HepG2 (cell line): ENCODE data around the gene MUTYH. TPM values are rescaled to one million over a fixed set of nuclear protein-coding genes. Genes with fewer than 3 reads are reported as not detected.

Source experiments
- ATAC-seq: fragments of 200-7000 bp; cut with Tn5 transposase; 3 replicates; pipeline ENCODE4 v1.9.1; 2020; ENCODE audit warnings: mild to moderate bottlenecking, moderate library complexity
- BruUV-seq: library from RNA; stranded (reverse); fragments of 400-500 nt; replicated peaks from 2 replicates; lab custom pipeline; 2021; lab: Mats Ljungman, UMichigan
- CTCF ChIA-PET: fragments of 300-600 bp; formaldehyde crosslinking; extraction: SDS; loops from one replicate; lab custom pipeline; 2021; ENCODE audit warnings: low total read pairs, inconsistent platforms, low intra/inter-chr PET ratio; lab: Yijun Ruan, JAX
- POLR2A ChIA-PET: fragments of 350-600 bp; sonication (Branson Sonifier 250); formaldehyde crosslinking; loops from one replicate; lab custom pipeline; 2020; ENCODE audit warnings: antibody characterized with exemption, inconsistent platforms; lab: Yijun Ruan, JAX
- DNase-seq: peaks from one replicate; pipeline ENCODE4 v3.0.0-alpha.2; 2015; ENCODE audit warnings: low spot score
- FAIRE-seq: peaks from 3 replicates; lab custom pipeline; 2011; peaks lifted over from hg19 to GRCh38; lab: Jason Lieb, UNC
- H2AFZ ChIP-seq: one replicate; pipeline ENCODE4 v1.6.1; 2011; ENCODE audit warnings: low read length, inconsistent platforms
- H3K27ac ChIP-seq: fragments of 300-600 bp; 3 replicates; pipeline ENCODE4 v1.8.0; 2011; ENCODE audit warnings: mixed run types, mild to moderate bottlenecking, mixed read lengths, low read length, inconsistent platforms; ENCODE audit not compliant: insufficient read depth; ENCODE audit errors: extremely low read length
- H3K27me3 ChIP-seq, 2 experiments: fragments of 200-600 bp in 1 of 2; 2 replicates in 1 of 2; 3 replicates in 1 of 2; pipeline versions ENCODE4 v1.6.0 to v1.8.0; 2011; ENCODE audit warnings: low read length in 2 of 2, mild to moderate bottlenecking in 2 of 2, moderate library complexity in 2 of 2, inconsistent platforms in 1 of 2; ENCODE audit not compliant: insufficient read depth in 2 of 2, control insufficient read depth in 1 of 2
- H3K36me3 ChIP-seq, 2 experiments: fragments of 200-600 bp in 1 of 2; replicated peaks in 1 of 2; 2 replicates in 1 of 2; 3 replicates in 1 of 2; pipeline versions ENCODE4 v1.5.1 to v1.8.0; 2011; ENCODE audit warnings: low read length in 2 of 2, inconsistent platforms in 1 of 2; ENCODE audit not compliant: insufficient read depth in 2 of 2, control insufficient read depth in 1 of 2
- H3K4me1 ChIP-seq: 2 replicates; pipeline ENCODE4 v1.5.1; 2012; ENCODE audit warnings: low read length, inconsistent platforms; ENCODE audit not compliant: insufficient read depth
- H3K4me2 ChIP-seq: 2 replicates; pipeline ENCODE4 v1.6.0; 2011; ENCODE audit warnings: low read depth, low read length, inconsistent platforms
- H3K4me3 ChIP-seq, 3 experiments: fragments of 200-600 bp in 1 of 3; sonication (generic), shearing (Covaris generic) in 1 of 3; replicated peaks in 1 of 3; 2 replicates each; pipeline ENCODE4 v1.5.1; 2011 to 2016; ENCODE audit warnings: low read length in 3 of 3, inconsistent platforms in 2 of 3, low read depth in 2 of 3, mild to moderate bottlenecking in 2 of 3, control low read depth in 1 of 3, mixed read lengths in 1 of 3; ENCODE audit not compliant: insufficient read depth in 1 of 3
- H3K79me2 ChIP-seq: one replicate; pipeline ENCODE4 v1.6.1; 2011; ENCODE audit warnings: low read length, inconsistent platforms; ENCODE audit not compliant: insufficient read depth
- H3K9ac ChIP-seq: 2 replicates; pipeline ENCODE4 v1.6.0; 2011; ENCODE audit warnings: mild to moderate bottlenecking, low read depth, low read length, inconsistent platforms; ENCODE audit not compliant: insufficient read depth
- H3K9me3 ChIP-seq: 2 replicates; pipeline ENCODE4 v1.5.1; 2012; ENCODE audit warnings: mild to moderate bottlenecking, low read length
- H4K20me1 ChIP-seq: 2 replicates; pipeline ENCODE4 v1.6.0; 2011; ENCODE audit warnings: inconsistent platforms, mild to moderate bottlenecking, low read length, moderate library complexity; ENCODE audit not compliant: insufficient read depth
- ETV6 ChIP-seq: sonication (generic); formaldehyde crosslinking; conservative IDR thresholded peaks from 2 replicates; pipeline ENCODE4 v1.4.0; 2020; ENCODE audit warnings: missing genetic modification reagents
- HOXA5 ChIP-seq: sonication (generic); formaldehyde crosslinking; IDR thresholded peaks from 2 replicates; pipeline ENCODE4 v1.4.0; 2020; ENCODE audit warnings: missing genetic modification reagents
- KAT8 ChIP-seq: IDR thresholded peaks from 2 replicates; pipeline ENCODE4 v1.6.1; 2016; ENCODE audit warnings: missing genetic modification reagents, missing compliant biosample characterization
- KLF12 ChIP-seq: sonication (generic); formaldehyde crosslinking; IDR thresholded peaks from 2 replicates; pipeline ENCODE4 v1.4.0; 2020; ENCODE audit warnings: missing genetic modification reagents, borderline replicate concordance
- NRL ChIP-seq: sonication (generic); formaldehyde crosslinking; IDR thresholded peaks from 2 replicates; pipeline ENCODE4 v1.5.0; 2020; ENCODE audit warnings: missing genetic modification reagents, mild to moderate bottlenecking, moderate library complexity, borderline replicate concordance
- TBL1XR1 ChIP-seq: fragments of 150-350 bp; IDR thresholded peaks from 2 replicates; pipeline ENCODE4 v1.6.1; 2014; ENCODE audit warnings: borderline replicate concordance, low read length; ENCODE audit not compliant: partially characterized antibody
- TFE3 ChIP-seq: IDR thresholded peaks from 2 replicates; pipeline ENCODE4 v1.6.1; 2016
- ZBTB39 ChIP-seq: sonication (generic); formaldehyde crosslinking; IDR thresholded peaks from 2 replicates; pipeline ENCODE4 v1.5.0; 2020; ENCODE audit warnings: missing genetic modification reagents
- ZFP36L1 ChIP-seq: sonication (generic); formaldehyde crosslinking; IDR thresholded peaks from 2 replicates; pipeline ENCODE4 v1.8.0; 2022; ENCODE audit warnings: mild to moderate bottlenecking, missing genetic modification reagents, moderate library complexity
- ZNF12 ChIP-seq: sonication (generic); formaldehyde crosslinking; IDR thresholded peaks from 2 replicates; pipeline ENCODE4 v1.5.0; 2020; ENCODE audit warnings: missing genetic modification reagents
- ZNF326 ChIP-seq: sonication (generic); formaldehyde crosslinking; IDR thresholded peaks from 2 replicates; pipeline ENCODE4 v1.4.0; 2020; ENCODE audit warnings: missing genetic modification reagents, borderline replicate concordance
- ZNF333 ChIP-seq: sonication (generic); formaldehyde crosslinking; IDR thresholded peaks from 2 replicates; pipeline ENCODE4 v1.4.0; 2020; ENCODE audit warnings: mild to moderate bottlenecking, missing genetic modification reagents, borderline replicate concordance
- ZNF414 ChIP-seq: sonication (generic); formaldehyde crosslinking; IDR thresholded peaks from 2 replicates; pipeline ENCODE4 v1.5.0; 2020; ENCODE audit warnings: missing genetic modification reagents
- ZNF446 ChIP-seq: sonication (generic); formaldehyde crosslinking; IDR thresholded peaks from 2 replicates; pipeline ENCODE4 v1.5.0; 2020; ENCODE audit warnings: mild to moderate bottlenecking, missing genetic modification reagents
- ZNF678 ChIP-seq: sonication (generic); formaldehyde crosslinking; IDR thresholded peaks from 2 replicates; pipeline ENCODE4 v1.4.0; 2020; ENCODE audit warnings: mild to moderate bottlenecking, missing genetic modification reagents
- ZNF775 ChIP-seq: sonication (generic); formaldehyde crosslinking; IDR thresholded peaks from 2 replicates; pipeline ENCODE4 v1.4.0; 2020; ENCODE audit warnings: missing genetic modification reagents, mild to moderate bottlenecking, moderate library complexity, borderline replicate concordance
- WGBS: methylation state at CpG from one replicate; pipeline ENCODE4 v1.1.6; 2017; ENCODE audit warnings: low lambda C conversion rate; 5-methylcytosine and 5-hydroxymethylcytosine counted together
- in situ Hi-C: cut with HindIII; loops from 2 replicates; pipeline ENCODE4 v1.10.0; 2017; ENCODE audit warnings: low pct_unique_long_range_greater_than_20kb; ENCODE audit not compliant: extremely low pct_ligation_motif_present
- intact Hi-C: fragments of 100-400 bp; cut with micrococcal nuclease; formaldehyde crosslinking; loops from one replicate; pipeline ENCODE4 v1.10.0; 2022; ENCODE audit not compliant: unreplicated experiment
- polyA plus RNA-seq, 8 experiments: library from polyadenylated mRNA; depleted of rRNA in 3 of 8; stranded (reverse) in 7 of 8; unstranded in 1 of 8; fragments of >200 nt; fragmentation: Illumina TruSeq in 4 of 8; extraction: Trizol in 4 of 8; gene quantifications; 2 replicates each; pipeline versions ENCODE4 v1.2.1 to v1.2.3, GENCODE V29; 2011 to 2016; ENCODE audit warnings: low read depth in 4 of 8, missing spikeins in 1 of 8, mixed read lengths in 1 of 8; ENCODE audit not compliant: insufficient read depth in 1 of 8
- total RNA-seq, 5 experiments: library from RNA; depleted of rRNA; stranded (reverse); fragments of >200 nt; fragmentation: Illumina TruSeq; extraction: Trizol; gene quantifications; 2 replicates each; pipeline ENCODE4 v1.2.3, GENCODE V29; 2016; ENCODE audit warnings: low read depth in 1 of 5

MUTYH gene
- total and polyA plus RNA-seq, 2 of the 13 experiments (the other 11 are each of a cell fraction or from before 2014, with no cell fraction given), result 16.3 to 17.1 TPM

GRCh38 chr1:45329445-45329844 is 10.8 kb downstream of the MUTYH start:
- in situ Hi-C loops, result no loop called here
- H3K9me3 ChIP-seq, result no peaks in the 10 kb centered on the region
- peaks cover 2 to 26% of the 10 kb centered on the region in 2 experiments; a peak in 4 of 5 replicates for H3K36me3 ChIP-seq
- no peaks in the 10 kb centered on the region for H3K27me3 ChIP-seq
- H3K27ac ChIP-seq, result no peak overlapping the region
- ChIA-PET POLR2A (interaction anchor here (2.4 kb wide), 1 partner anchor 11 kb away, joined by 13 read pairs; the partner anchor contains the start of genes MUTYH and TOE1), CTCF (no interaction called here)
- no peak overlapping the region for H3K4me3 ChIP-seq
- H3K4me1 ChIP-seq, result peaks cover 5% of the 10 kb centered on the region
- DNase-seq, result no peak
- no peak for ATAC-seq
- intact Hi-C loops, result no loop called here
- H3K79me2 ChIP-seq, result no peaks in the 10 kb centered on the region
- H3K4me2 ChIP-seq, result no peak overlapping the region
- no peak overlapping the region for H2AFZ ChIP-seq
- BruUV-seq, result no TSS peak
- FAIRE-seq, result no peak
- H4K20me1 ChIP-seq, result no peaks in the 10 kb centered on the region
- no peak overlapping the region for H3K9ac ChIP-seq
- 92% methylated on average over 2 of the region's 4 CpGs for WGBS
- TF ChIP-seq ZNF414 (CRISPR knock-in tag), result no peak
- no peak for TF ChIP-seq KLF12 (CRISPR knock-in tag)
- TF ChIP-seq ZBTB39 (CRISPR knock-in tag), result no peak
- TF ChIP-seq NRL (CRISPR knock-in tag), result no peak
- no peak for TF ChIP-seq TFE3 (CRISPR knock-in tag)
- no peak for TF ChIP-seq ZNF326 (CRISPR knock-in tag)
- no peak for TF ChIP-seq ZNF333 (CRISPR knock-in tag)
- no peak for TF ChIP-seq KAT8 (CRISPR knock-in tag)
- no peak for TF ChIP-seq TBL1XR1
- TF ChIP-seq HOXA5 (CRISPR knock-in tag), result no peak
- no peak for TF ChIP-seq ZFP36L1 (CRISPR knock-in tag)
- no peak for TF ChIP-seq ZNF12
- no peak for TF ChIP-seq ZNF678 (CRISPR knock-in tag)
- no peak for TF ChIP-seq ETV6
- TF ChIP-seq ZNF446 (CRISPR knock-in tag), result no peak
- no peak for TF ChIP-seq ZNF775 (CRISPR knock-in tag)
